ENCODE measurements around the gene RBM7. TPM values are rescaled to one million over a fixed set of nuclear protein-coding genes. Genes with fewer than 3 reads are reported as not detected.

The RBM7 gene
- 21.3 and 28.6 TPM in 2 replicates for total RNA-seq (2014; rRNA removed; shearing (Covaris generic))
- total RNA-seq (2022), result 26.3 and 28.6 TPM in 2 replicates
- percentile 87 among the genes with signal in this experiment for Bru-seq, nascent RNA
- percentile 69 among the genes with signal in this experiment for BruChase-seq, experiment 1, labeled RNA remaining after a 6-hour chase
- percentile 94 among the genes with signal in this experiment for BruChase-seq, experiment 2, labeled RNA remaining after a 2-hour chase
- long read RNA-seq, full-length matches to known transcripts, result 75 of 80 reads
- long read RNA-seq, partial matches to known transcripts, result 1 of 80 reads
- long read RNA-seq, other reads (novel, unspliced or antisense), result 4 of 80 reads

DNA sequence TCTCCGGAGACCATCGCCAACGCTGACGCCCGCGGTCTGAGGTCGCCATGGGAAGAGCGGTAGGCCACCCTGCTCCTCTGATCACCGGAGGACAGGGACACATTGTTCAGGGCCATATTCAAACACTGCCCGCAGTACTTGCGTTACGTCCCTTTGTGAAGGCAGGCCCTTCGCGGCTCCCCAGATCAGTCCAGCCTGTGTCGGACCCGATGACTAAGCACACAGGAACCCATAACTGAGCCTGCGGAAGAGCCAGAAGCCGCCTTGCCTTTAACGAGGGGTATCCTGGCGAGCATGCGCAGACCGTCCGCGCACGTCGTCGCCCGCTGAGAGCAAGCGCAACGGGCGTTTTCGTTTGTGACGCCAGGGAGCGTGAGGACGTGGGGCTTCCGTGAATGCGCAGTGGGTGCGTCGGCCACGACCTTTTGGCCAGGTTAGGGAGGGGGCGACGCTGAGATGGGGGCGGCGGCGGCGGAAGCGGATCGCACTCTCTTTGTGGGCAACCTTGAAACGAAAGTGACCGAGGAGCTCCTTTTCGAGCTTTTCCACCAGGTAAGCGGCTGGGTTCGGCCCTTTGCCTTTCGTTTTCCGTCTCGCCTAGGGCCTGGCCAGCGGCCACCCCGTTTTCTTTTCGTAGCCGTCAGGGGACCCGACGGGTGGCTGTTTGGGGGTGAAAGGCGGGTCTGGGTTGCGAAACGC lies at the start of gene RBM7, which contains the start of gene C11orf71:
Gene RBM7 (plus strand): TSS at position 451 of the 699 bp plus-strand sequence. CDS start 6 bp downstream, at position 457.
Gene C11orf71 (minus strand): TSS at position 296 of the 699 bp plus-strand sequence. CDS start 180 bp downstream, at position 116.
- no peaks in the 10 kb centered on the region for H3K9me2 ChIP-seq (ENCODE audit: insufficient read depth, low read length)
- peaks cover 33% of the 10 kb centered on the region for H3K36me3 ChIP-seq (ENCODE audit: insufficient read depth, low read length)
- TF ChIP-seq CTCF (conservative IDR thresholded peaks at IDR 0.05; ENCODE audit: low read length) (no peak), EZH2phosphoT487 (IDR thresholded peaks at IDR 0.05; ENCODE audit: borderline replicate concordance, low read depth, low read length) (no peak)
- DNase-seq (ENCODE audit: low spot score), result peak; percentile 99
- H4K20me1 ChIP-seq (ENCODE audit: insufficient read depth, low read length), result no peaks in the 10 kb centered on the region; the same call in 1 of the 2 replicates
- ChIA-PET CTCF (ENCODE audit: unreplicated experiment) (no interaction called here), POLR2A (no interaction called here)
- peak within 1 kb of the TSS; percentile 95 for H3K4me2 ChIP-seq (ENCODE audit: low read length)
- intact Hi-C loops (cut with micrococcal nuclease; ENCODE audit: unreplicated experiment), result loop anchor here (1.0 to 10.0 kb wide), 3 partner anchors 39 to 526 kb away; partner anchors contain the start of genes REXO2 and USP28
- BruUV-seq (replicated peaks), result no TSS peak
- H3K79me2 ChIP-seq (ENCODE audit: insufficient read depth, low read depth, low read length), result peaks cover 64% of the 10 kb centered on the region
- H3K9me3 ChIP-seq (ENCODE audit: low read length), result no peaks in the 10 kb centered on the region
- H3K4me3 ChIP-seq (ENCODE audit: low read depth, low read length, poor library complexity, severe bottlenecking), result peak within 1 kb of the TSS; percentile 79
- H3K27ac ChIP-seq (ENCODE audit: low read depth, low read length, poor library complexity, severe bottlenecking), result peak within 1 kb of the TSS; percentile 67
- peaks cover 30% of the 10 kb centered on the region for H3K4me1 ChIP-seq (ENCODE audit: insufficient read depth, low read length, poor library complexity, severe bottlenecking)
- H2AFZ ChIP-seq (ENCODE audit: low read length), result peak within 1 kb of the TSS; percentile 62; the same call in 1 of the 2 replicates

DNA sequence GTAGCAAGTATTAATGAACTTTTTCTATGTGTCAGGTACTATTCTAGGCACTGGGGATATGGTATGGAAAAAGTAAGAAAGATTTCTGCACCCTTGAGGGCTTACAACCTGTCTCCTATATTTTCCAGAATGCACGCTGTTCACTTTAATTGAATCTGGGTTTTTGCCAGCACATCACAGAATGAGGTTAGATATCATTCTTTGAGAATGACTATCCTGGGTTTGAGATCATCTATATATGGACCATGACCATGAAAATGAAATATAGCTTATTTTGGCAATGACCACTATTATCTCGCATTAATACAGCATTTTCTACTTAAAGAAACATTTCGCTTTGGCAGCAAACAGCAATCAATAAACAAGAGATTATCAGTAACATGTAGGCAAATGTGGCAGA lies 47.0 kb upstream of the RBM7 start:
- no peaks in the 10 kb centered on the region for H4K20me1 ChIP-seq (ENCODE audit: insufficient read depth, low read length)
- DNase-seq (ENCODE audit: low spot score), result no peak
- H3K9me3 ChIP-seq (ENCODE audit: low read length), result no peaks in the 10 kb centered on the region
- H3K4me1 ChIP-seq (ENCODE audit: insufficient read depth, low read length, poor library complexity, severe bottlenecking), result no peaks in the 10 kb centered on the region
- no peak overlapping the region for H2AFZ ChIP-seq (ENCODE audit: low read length)
- H3K4me3 ChIP-seq (ENCODE audit: low read depth, low read length, poor library complexity, severe bottlenecking), result no peak overlapping the region
- ChIA-PET POLR2A (no interaction called here), CTCF (ENCODE audit: unreplicated experiment) (no interaction called here)
- H3K4me2 ChIP-seq (ENCODE audit: low read length), result no peak overlapping the region
- H3K9me2 ChIP-seq (ENCODE audit: insufficient read depth, low read length), result no peaks in the 10 kb centered on the region
- intact Hi-C loops (cut with micrococcal nuclease; ENCODE audit: unreplicated experiment), result no loop called here
- H3K36me3 ChIP-seq (ENCODE audit: insufficient read depth, low read length), result no peaks in the 10 kb centered on the region
- no peaks in the 10 kb centered on the region for H3K79me2 ChIP-seq (ENCODE audit: insufficient read depth, low read depth, low read length)
- TF ChIP-seq EZH2phosphoT487 (IDR thresholded peaks at IDR 0.05; ENCODE audit: borderline replicate concordance, low read depth, low read length) (no peak), CTCF (conservative IDR thresholded peaks at IDR 0.05; ENCODE audit: low read length) (no peak)
- no TSS peak for BruUV-seq (replicated peaks)
- no peak overlapping the region for H3K27ac ChIP-seq (ENCODE audit: low read depth, low read length, poor library complexity, severe bottlenecking)

Measured in OCI-LY7 (cell line).